Measurements from ENCODE around the gene LAMA3. TPM values are rescaled to one million over a fixed set of nuclear protein-coding genes. Genes with fewer than 3 reads are reported as not detected.
A peak's percentile ranks its signal among the peaks of the same experiment; 100 is the strongest.
"Not testable (repeated sequence)": the region's sequence is repeated elsewhere in the genome, so short reads cannot be mapped to it uniquely, and the experiment has no call there.

LAMA3 gene
- total RNA-seq, 1 donor from 2014 or later = 3.5 TPM

GRCh38 chr18:23735021-23735464 lies 45.8 kb downstream of the LAMA3 start:
- H3K27me3 ChIP-seq (ENCODE audit: low read depth) = no peaks in the 10 kb centered on the region
- no peaks in the 10 kb centered on the region for H3K36me3 ChIP-seq
- intact Hi-C loops (cut with micrococcal nuclease) = no loop called here
- H3K4me1 ChIP-seq = peaks cover under 1% of the 10 kb centered on the region
- no peak for TF ChIP-seq CTCF (IDR thresholded peaks at IDR 0.05; ENCODE audit: borderline replicate concordance)
- no peak for DNase-seq
- no peaks in the 10 kb centered on the region for H3K9me3 ChIP-seq (replicated peaks)
- H3K4me3 ChIP-seq = no peak overlapping the region
- no peak overlapping the region for H3K27ac ChIP-seq (replicated peaks)

GRCh38 chr18:23737578-23737977 lies 48.3 kb downstream of the LAMA3 start:
- Histone ChIP-seq H3K4me1 (peaks cover 8% of the 10 kb centered on the region), H3K9me3 (replicated peaks) (no peaks in the 10 kb centered on the region), H3K27ac (replicated peaks) (no peak overlapping the region), H3K4me3 (no peak overlapping the region), H3K36me3 (no peaks in the 10 kb centered on the region), H3K27me3 (ENCODE audit: low read depth) (no peaks in the 10 kb centered on the region)
- TF ChIP-seq CTCF (IDR thresholded peaks at IDR 0.05; ENCODE audit: borderline replicate concordance) = no peak
- DNase-seq = no peak
- intact Hi-C loops (cut with micrococcal nuclease) = no loop called here

GRCh38 chr18:23738151-23738550 lies 48.9 kb downstream of the LAMA3 start:
- Histone ChIP-seq H3K9me3 (replicated peaks) (no peaks in the 10 kb centered on the region), H3K27me3 (ENCODE audit: low read depth) (no peaks in the 10 kb centered on the region), H3K4me1 (peaks cover 9% of the 10 kb centered on the region), H3K4me3 (no peak overlapping the region), H3K36me3 (no peaks in the 10 kb centered on the region), H3K27ac (replicated peaks) (no peak overlapping the region)
- no peak for DNase-seq
- no peak for TF ChIP-seq CTCF (IDR thresholded peaks at IDR 0.05; ENCODE audit: borderline replicate concordance)
- intact Hi-C loops (cut with micrococcal nuclease) = no loop called here

GRCh38 chr18:23738575-23738974 lies 49.3 kb downstream of the LAMA3 start:
- no peaks in the 10 kb centered on the region for H3K9me3 ChIP-seq (replicated peaks)
- no peak for DNase-seq
- TF ChIP-seq CTCF (IDR thresholded peaks at IDR 0.05; ENCODE audit: borderline replicate concordance) = no peak
- intact Hi-C loops (cut with micrococcal nuclease) = no loop called here
- H3K4me1 ChIP-seq = peaks cover 14% of the 10 kb centered on the region
- no peak overlapping the region for H3K27ac ChIP-seq (replicated peaks)
- H3K4me3 ChIP-seq = no peak overlapping the region
- no peaks in the 10 kb centered on the region for H3K36me3 ChIP-seq
- no peaks in the 10 kb centered on the region for H3K27me3 ChIP-seq (ENCODE audit: low read depth)

GRCh38 chr18:23740105-23740830 lies 51.0 kb downstream of the LAMA3 start:
- DNase-seq = no peak
- no peaks in the 10 kb centered on the region for H3K27me3 ChIP-seq (ENCODE audit: low read depth)
- TF ChIP-seq CTCF (IDR thresholded peaks at IDR 0.05; ENCODE audit: borderline replicate concordance) = no peak
- H3K4me3 ChIP-seq = no peak overlapping the region
- intact Hi-C loops (cut with micrococcal nuclease) = no loop called here
- H3K4me1 ChIP-seq = peaks cover 17% of the 10 kb centered on the region
- peak overlapping the region; percentile 6 for H3K27ac ChIP-seq (replicated peaks)
- no peaks in the 10 kb centered on the region for H3K36me3 ChIP-seq
- no peaks in the 10 kb centered on the region for H3K9me3 ChIP-seq (replicated peaks)

- H3K9me3 ChIP-seq (replicated peaks); intact Hi-C loops (cut with micrococcal nuclease); H3K36me3 ChIP-seq; H3K4me3 ChIP-seq; H3K27me3 ChIP-seq (ENCODE audit: low read depth); H3K27ac ChIP-seq (replicated peaks); DNase-seq: not testable (repeated sequence)
- peaks cover 17% of the 10 kb centered on the region for H3K4me1 ChIP-seq
Observed at GRCh38 chr18:23741967-23742366, 52.7 kb downstream of the LAMA3 start.
